HepG2 (cell line): ENCODE measurements around the gene C1QL4. TPM values are rescaled to one million over a fixed set of nuclear protein-coding genes. Genes with fewer than 3 reads are reported as not detected.
A peak's percentile ranks its signal among the peaks of the same experiment; 100 is the strongest.

Experiments
- CBX2 ChIP-seq, 2 experiments: fragments of 200-600 bp in 1 of 2; sonication (generic); formaldehyde crosslinking in 1 of 2; IDR thresholded peaks; 2 replicates each; pipeline versions ENCODE4 v1.7.0 to v1.8.1; 2018 to 2022; ENCODE audit warnings: low read depth in 2 of 2, low read length in 1 of 2, mild to moderate bottlenecking in 1 of 2, missing genetic modification reagents in 1 of 2
- HBP1 ChIP-seq: IDR thresholded peaks from 2 replicates; pipeline ENCODE4 v1.6.1; 2016; ENCODE audit warnings: low read depth, control low read depth
- KDM1A ChIP-seq: IDR thresholded peaks from 2 replicates; pipeline ENCODE4 v1.6.1; 2016; ENCODE audit warnings: missing compliant biosample characterization
- KDM2A ChIP-seq: sonication (generic); formaldehyde crosslinking; IDR thresholded peaks from 2 replicates; pipeline ENCODE4 v1.4.0; 2020; ENCODE audit warnings: low read depth, missing genetic modification reagents, borderline replicate concordance
- MEIS1 ChIP-seq: sonication (generic); formaldehyde crosslinking; IDR thresholded peaks from 2 replicates; pipeline ENCODE4 v1.9.0; 2021; ENCODE audit warnings: mild to moderate bottlenecking, missing genetic modification reagents, moderate library complexity, borderline replicate concordance
- PBX3 ChIP-seq: sonication (generic); formaldehyde crosslinking; IDR thresholded peaks from 2 replicates; pipeline ENCODE4 v1.8.1; 2023; ENCODE audit warnings: missing genetic modification reagents, inconsistent platforms, borderline replicate concordance
- PTBP1 ChIP-seq: fragments of 200-400 bp; formaldehyde crosslinking; IDR thresholded peaks from 2 replicates; pipeline ENCODE4 v1.6.1; 2018; ENCODE audit warnings: low read length, low read depth; ENCODE audit not compliant: poor library complexity, severe bottlenecking
- RBM39 ChIP-seq: fragments of 200-400 bp; formaldehyde crosslinking; IDR thresholded peaks from one replicate; pipeline ENCODE4 v1.6.1; 2018; ENCODE audit warnings: antibody characterized with exemption, mild to moderate bottlenecking, low read depth, low read length; ENCODE audit not compliant: poor library complexity, severe bottlenecking
- REXO4 ChIP-seq: sonication (generic); formaldehyde crosslinking; IDR thresholded peaks from 2 replicates; pipeline ENCODE4 v1.8.0; 2022; ENCODE audit warnings: missing genetic modification reagents, mild to moderate bottlenecking, borderline replicate concordance
- STAG1 ChIP-seq: sonication (generic); formaldehyde crosslinking; IDR thresholded peaks from 2 replicates; pipeline ENCODE4 v1.4.0; 2020; ENCODE audit warnings: missing genetic modification reagents
- TBL1XR1 ChIP-seq: fragments of 150-350 bp; IDR thresholded peaks from 2 replicates; pipeline ENCODE4 v1.6.1; 2014; ENCODE audit warnings: borderline replicate concordance, low read length; ENCODE audit not compliant: partially characterized antibody
- THAP8 ChIP-seq: sonication (generic); formaldehyde crosslinking; IDR thresholded peaks from 2 replicates; pipeline ENCODE4 v1.5.1; 2020; ENCODE audit warnings: missing genetic modification reagents, mild to moderate bottlenecking, borderline replicate concordance
- TRAFD1 ChIP-seq: sonication (generic); formaldehyde crosslinking; IDR thresholded peaks from 2 replicates; pipeline ENCODE4 v1.5.1; 2020; ENCODE audit warnings: missing genetic modification reagents, mild to moderate bottlenecking, borderline replicate concordance
- U2AF1 ChIP-seq: fragments of 200-400 bp; formaldehyde crosslinking; optimal IDR thresholded peaks from 2 replicates; pipeline ENCODE3; 2017; ENCODE audit warnings: mild to moderate bottlenecking, low read depth, low read length
- ZBTB43 ChIP-seq: sonication (generic); formaldehyde crosslinking; conservative IDR thresholded peaks from 2 replicates; pipeline ENCODE4 v1.4.0; 2020; ENCODE audit warnings: missing genetic modification reagents
- ZNF383 ChIP-seq: sonication (generic); formaldehyde crosslinking; IDR thresholded peaks from 2 replicates; pipeline ENCODE4 v1.4.0; 2020; ENCODE audit warnings: missing genetic modification reagents, mild to moderate bottlenecking, borderline replicate concordance
- ZNF563 ChIP-seq: sonication (generic); formaldehyde crosslinking; IDR thresholded peaks from 2 replicates; pipeline ENCODE4 v1.8.0; 2022; ENCODE audit warnings: mild to moderate bottlenecking, moderate library complexity, missing genetic modification reagents
- ZNF7 ChIP-seq: IDR thresholded peaks from 2 replicates; pipeline ENCODE4 v1.6.1; 2016; ENCODE audit warnings: missing biosample characterization, missing genetic modification reagents
- polyA plus RNA-seq, 8 experiments: library from polyadenylated mRNA; depleted of rRNA in 3 of 8; stranded (reverse) in 7 of 8; unstranded in 1 of 8; fragments of >200 nt; fragmentation: Illumina TruSeq in 4 of 8; extraction: Trizol in 4 of 8; gene quantifications; 2 replicates each; pipeline versions ENCODE4 v1.2.1 to v1.2.3, GENCODE V29; 2011 to 2016; ENCODE audit warnings: low read depth in 4 of 8, missing spikeins in 1 of 8, mixed read lengths in 1 of 8; ENCODE audit not compliant: insufficient read depth in 1 of 8
- total RNA-seq, 5 experiments: library from RNA; depleted of rRNA; stranded (reverse); fragments of >200 nt; fragmentation: Illumina TruSeq; extraction: Trizol; gene quantifications; 2 replicates each; pipeline ENCODE4 v1.2.3, GENCODE V29; 2016; ENCODE audit warnings: low read depth in 1 of 5

The C1QL4 gene
- total and polyA plus RNA-seq, 2 of the 13 experiments (the other 11 are each of a cell fraction or from before 2014, with no cell fraction given): 0.03 TPM; not detected in 1

- TF ChIP-seq RBM39: peak; percentile 82
- no peak for TF ChIP-seq ZNF7
- peak; percentile 58 for TF ChIP-seq KDM2A (CRISPR knock-in tag)
- TF ChIP-seq PTBP1: peak; percentile 12
- TF ChIP-seq ZNF383 (CRISPR knock-in tag): no peak
- TF ChIP-seq KDM1A (CRISPR knock-in tag): no peak
- TF ChIP-seq HBP1 (CRISPR knock-in tag): peak; percentile 98
- no peak for TF ChIP-seq U2AF1
- no peak for TF ChIP-seq STAG1
- no peak for TF ChIP-seq MEIS1
- TF ChIP-seq ZBTB43 (CRISPR knock-in tag): no peak; the same call in 1 of the 2 replicates
- no peak for TF ChIP-seq THAP8 (CRISPR knock-in tag)
- TF ChIP-seq PBX3 (CRISPR knock-in tag): 0 out of 2 replicates have a peak, but pooled peaks have one; percentile 47
- no peak for TF ChIP-seq TRAFD1 (CRISPR knock-in tag)
- no peak; the same call in 1 of the 2 replicates for TF ChIP-seq CBX2 (IDR thresholded peaks at IDR 0.05; ENCODE audit: low read depth, low read length)
- TF ChIP-seq CBX2 (CRISPR knock-in tag; IDR thresholded peaks at IDR 0.05; ENCODE audit: low read depth): no peak
- TF ChIP-seq REXO4 (CRISPR knock-in tag): no peak
- no peak for TF ChIP-seq ZNF563 (CRISPR knock-in tag)
- no peak for TF ChIP-seq TBL1XR1
These were observed 14.1 kb downstream of the C1QL4 start, which contains the start of gene TROAP (continued) for GRCh38 chr12:49322708-49323523.
